WTC11 (cell line): ENCODE data around the gene TIPARP. TPM values are rescaled to one million over a fixed set of nuclear protein-coding genes. Genes with fewer than 3 reads are reported as not detected.

ENCODE experiments used
- ATAC-seq: fragments of 200-7000 bp; cut with Tn5 transposase; 2 replicates; pipeline ENCODE4 v1.10.0; 2021; ENCODE audit warnings: mild to moderate bottlenecking, moderate library complexity
- CTCF ChIA-PET: fragments of 300-600 bp; sonication (Branson Sonifier 250); formaldehyde crosslinking; loops from one replicate; lab custom pipeline; 2021; ENCODE audit warnings: antibody characterized with exemption; lab: Charles Lee
- POLR2A ChIA-PET: fragments of 350-600 bp; sonication (Branson Sonifier 250); formaldehyde crosslinking; loops from one replicate; lab custom pipeline; 2021; ENCODE audit warnings: antibody characterized with exemption; lab: Charles Lee
- DNase-seq: peaks from one replicate; pipeline ENCODE4 v3.0.0; 2021; ENCODE audit warnings: low spot score
- H3K27ac Mint-ChIP-seq: 2 replicates; pipeline ENCODE4 v1.8.0; 2021; ENCODE audit warnings: mixed read lengths
- H3K27me3 Mint-ChIP-seq: 2 replicates; pipeline ENCODE4 v1.8.0; 2021; ENCODE audit warnings: low read depth, mild to moderate bottlenecking, moderate library complexity, mixed read lengths
- H3K36me3 Mint-ChIP-seq: 2 replicates; pipeline ENCODE4 v1.8.0; 2021; ENCODE audit warnings: mixed read lengths
- H3K4me1 Mint-ChIP-seq: 2 replicates; pipeline ENCODE4 v1.8.0; 2022; ENCODE audit warnings: mixed read lengths
- H3K4me3 Mint-ChIP-seq: 2 replicates; pipeline ENCODE4 v1.8.0; 2021; ENCODE audit warnings: mild to moderate bottlenecking, moderate library complexity, mixed read lengths
- H3K9me3 Mint-ChIP-seq: 2 replicates; pipeline ENCODE4 v1.8.0; 2021; ENCODE audit warnings: mixed read lengths
- ATF3 ChIP-seq: sonication (generic); formaldehyde crosslinking; conservative IDR thresholded peaks from 2 replicates; pipeline ENCODE4 v1.8.1; 2022; ENCODE audit warnings: mild to moderate bottlenecking, missing genetic modification reagents
- CBFB ChIP-seq: sonication (generic); formaldehyde crosslinking; IDR thresholded peaks from 2 replicates; pipeline ENCODE4 v1.8.1; 2022; ENCODE audit warnings: mild to moderate bottlenecking, low read depth, missing genetic modification reagents
- CREB1 ChIP-seq: sonication (generic); formaldehyde crosslinking; IDR thresholded peaks from 2 replicates; pipeline ENCODE4 v1.8.0; 2023; ENCODE audit warnings: mild to moderate bottlenecking, missing genetic modification reagents
- E2F1 ChIP-seq: sonication (generic); formaldehyde crosslinking; IDR thresholded peaks from 2 replicates; pipeline ENCODE4 v1.8.0; 2022; ENCODE audit warnings: mild to moderate bottlenecking, missing genetic modification reagents
- FOXK1 ChIP-seq: sonication (generic); formaldehyde crosslinking; IDR thresholded peaks from 2 replicates; pipeline ENCODE4 v1.8.0; 2022; ENCODE audit warnings: mild to moderate bottlenecking, moderate library complexity, missing genetic modification reagents
- HMGA2 ChIP-seq: fragments of 250-450 bp; sonication (Bioruptor Pico); IDR thresholded peaks from 2 replicates; pipeline ENCODE4 v1.4.0; 2021; ENCODE audit warnings: mild to moderate bottlenecking, moderate library complexity
- IRF2 ChIP-seq: sonication (generic); formaldehyde crosslinking; IDR thresholded peaks from 2 replicates; pipeline ENCODE4 v1.8.0; 2022; ENCODE audit warnings: low read depth, missing genetic modification reagents, borderline replicate concordance
- KAT7 ChIP-seq: sonication (generic); formaldehyde crosslinking; IDR thresholded peaks from 2 replicates; pipeline ENCODE4 v1.8.1; 2023; ENCODE audit warnings: missing genetic modification reagents, mild to moderate bottlenecking, borderline replicate concordance
- MAX ChIP-seq: sonication (generic); formaldehyde crosslinking; IDR thresholded peaks from 2 replicates; pipeline ENCODE4 v1.8.0; 2022; ENCODE audit warnings: mild to moderate bottlenecking, missing genetic modification reagents
- MLX ChIP-seq: sonication (generic); formaldehyde crosslinking; IDR thresholded peaks from 2 replicates; pipeline ENCODE4 v1.8.1; 2023; ENCODE audit warnings: mild to moderate bottlenecking, missing genetic modification reagents, moderate library complexity
- NR2C2 ChIP-seq: sonication (generic); formaldehyde crosslinking; IDR thresholded peaks from 2 replicates; pipeline ENCODE4 v1.8.0; 2022; ENCODE audit warnings: mild to moderate bottlenecking, missing genetic modification reagents
- NR3C1 ChIP-seq: sonication (generic); formaldehyde crosslinking; conservative IDR thresholded peaks from 2 replicates; pipeline ENCODE4 v1.8.1; 2023; ENCODE audit warnings: low read depth, mild to moderate bottlenecking, missing genetic modification reagents
- OVOL2 ChIP-seq: fragments of 250-450 bp; sonication (Bioruptor Pico); IDR thresholded peaks from 2 replicates; pipeline ENCODE4 v1.9.0; 2021; ENCODE audit warnings: mild to moderate bottlenecking, borderline replicate concordance
- SP1 ChIP-seq: sonication (generic); formaldehyde crosslinking; conservative IDR thresholded peaks from 2 replicates; pipeline ENCODE4 v1.8.1; 2022; ENCODE audit warnings: missing genetic modification reagents
- STAT6 ChIP-seq: sonication (generic); formaldehyde crosslinking; conservative IDR thresholded peaks from 2 replicates; pipeline ENCODE4 v1.8.1; 2023; ENCODE audit warnings: mild to moderate bottlenecking, low read depth, missing genetic modification reagents, moderate library complexity
- TEAD4 ChIP-seq: sonication (generic); formaldehyde crosslinking; IDR thresholded peaks from 2 replicates; pipeline ENCODE4 v1.8.0; 2022; ENCODE audit warnings: mild to moderate bottlenecking, missing genetic modification reagents
- TP53 ChIP-seq: sonication (generic); formaldehyde crosslinking; IDR thresholded peaks from 2 replicates; pipeline ENCODE4 v1.8.1; 2023; ENCODE audit warnings: mild to moderate bottlenecking, missing genetic modification reagents
- ZBTB43 ChIP-seq: sonication (generic); formaldehyde crosslinking; IDR thresholded peaks from 2 replicates; pipeline ENCODE4 v1.8.1; 2023; ENCODE audit warnings: mild to moderate bottlenecking, missing genetic modification reagents
- ZNF423 ChIP-seq: fragments of 250-450 bp; sonication (Bioruptor Pico); IDR thresholded peaks from 2 replicates; pipeline ENCODE4 v2.1.2; 2022; ENCODE audit warnings: mild to moderate bottlenecking, moderate library complexity
- ZNF512 ChIP-seq: sonication (generic); formaldehyde crosslinking; IDR thresholded peaks from 2 replicates; pipeline ENCODE4 v1.8.1; 2022; ENCODE audit warnings: missing genetic modification reagents, borderline replicate concordance
- ZNF671 ChIP-seq: fragments of 250-450 bp; sonication (Bioruptor Pico); IDR thresholded peaks from 2 replicates; pipeline ENCODE4 v1.8.0; 2021; ENCODE audit warnings: mild to moderate bottlenecking
- total RNA-seq: library from RNA; stranded (reverse); gene quantifications from 3 replicates; pipeline ENCODE4 v1.2.3, GENCODE V29; 2021

The TIPARP gene
- total RNA-seq, 1 experiment from 2014 or later: 5.6 TPM

GRCh38 chr3:156702367-156702766 is 28.0 kb downstream of the TIPARP start:
- H3K27me3 Mint-ChIP-seq: no peaks in the 10 kb centered on the region
- ATAC-seq: no peak

GRCh38 chr3:156704370-156705036 is 30.1 kb downstream of the TIPARP start:
- ChIA-PET CTCF (no interaction called here), POLR2A (no interaction called here)
- no peak for ATAC-seq
- Mint-ChIP-seq H3K9me3 (no peaks in the 10 kb centered on the region), H3K36me3 (peaks cover 16% of the 10 kb centered on the region), H3K27me3 (no peaks in the 10 kb centered on the region), H3K27ac (no peak overlapping the region), H3K4me3 (no peak overlapping the region), H3K4me1 (no peaks in the 10 kb centered on the region)
- no peak for DNase-seq
- TF ChIP-seq CREB1 (CRISPR knock-in tag) (no peak), E2F1 (no peak), TEAD4 (CRISPR knock-in tag) (no peak), ZBTB43 (no peak), ZNF512 (CRISPR knock-in tag) (no peak), CBFB (CRISPR knock-in tag) (no peak)

More at GRCh38 chr3:156702367-156702766, 28.0 kb downstream of the TIPARP start:
- no peaks in the 10 kb centered on the region for H3K9me3 Mint-ChIP-seq
- H3K27ac Mint-ChIP-seq: no peak overlapping the region
- no peak for DNase-seq
- ChIA-PET POLR2A (no interaction called here), CTCF (no interaction called here)
- no peak for TF ChIP-seq OVOL2 (CRISPR knock-in tag)
- no peak overlapping the region for H3K4me3 Mint-ChIP-seq
- peaks cover 20% of the 10 kb centered on the region for H3K36me3 Mint-ChIP-seq
- H3K4me1 Mint-ChIP-seq: no peaks in the 10 kb centered on the region

- Mint-ChIP-seq H3K9me3 (no peaks in the 10 kb centered on the region), H3K4me1 (no peaks in the 10 kb centered on the region), H3K27me3 (no peaks in the 10 kb centered on the region), H3K36me3 (peaks cover 20% of the 10 kb centered on the region), H3K4me3 (no peak overlapping the region), H3K27ac (no peak overlapping the region)
- DNase-seq: no peak
- ChIA-PET CTCF (no interaction called here), POLR2A (no interaction called here)
- ATAC-seq: no peak
- TF ChIP-seq STAT6 (CRISPR knock-in tag) (no peak), MLX (no peak), ATF3 (no peak), NR2C2 (no peak), OVOL2 (CRISPR knock-in tag) (no peak), NR3C1 (no peak), IRF2 (CRISPR knock-in tag) (no peak), KAT7 (CRISPR knock-in tag) (no peak), HMGA2 (CRISPR knock-in tag) (no peak), SP1 (no peak), ZNF423 (CRISPR knock-in tag) (no peak), ZNF671 (CRISPR knock-in tag) (no peak), TP53 (CRISPR knock-in tag) (no peak), MAX (CRISPR knock-in tag) (no peak), FOXK1 (CRISPR knock-in tag) (no peak)
Observed at GRCh38 chr3:156705761-156706616, 31.6 kb downstream of the TIPARP start.
